SU-DHL-6 (cell line): ENCODE data around the gene CDKAL1.

Experiments used
- H2AFZ ChIP-seq: fragments of 200-600 bp; sonication (generic); 2 replicates; pipeline ENCODE4 v1.6.1; 2014; ENCODE audit warnings: low read depth, mild to moderate bottlenecking, moderate library complexity, mixed read lengths, antibody characterized with exemption, low read length; ENCODE audit not compliant: severe bottlenecking
- H3F3A ChIP-seq: fragments of 200-600 bp; shearing (Covaris generic); 2 replicates; pipeline ENCODE4 v1.6.0; 2016; ENCODE audit warnings: antibody characterized with exemption, mild to moderate bottlenecking; ENCODE audit not compliant: insufficient read depth
- H3K27ac ChIP-seq: fragments of 200-600 bp; sonication (generic); 2 replicates; pipeline ENCODE4 v1.5.1; 2016; ENCODE audit warnings: low read depth, mild to moderate bottlenecking, low read length, moderate library complexity, mixed read lengths
- H3K27me3 ChIP-seq: fragments of 200-600 bp; sonication (generic), shearing (Covaris generic); 2 replicates; pipeline ENCODE4 v1.6.0; 2014; ENCODE audit warnings: mild to moderate bottlenecking, low read length
- H3K36me3 ChIP-seq: fragments of 200-600 bp; sonication (generic); 2 replicates; pipeline ENCODE4 v1.6.1; 2014; ENCODE audit warnings: mild to moderate bottlenecking, low read length, mixed read lengths
- H3K4me2 ChIP-seq: fragments of 300-600, 200-600 bp; shearing (Covaris generic), sonication (generic); 2 replicates; pipeline ENCODE4 v1.6.0; 2014; ENCODE audit warnings: low read length, low read depth, mild to moderate bottlenecking; ENCODE audit not compliant: poor library complexity, severe bottlenecking
- H3K4me3 ChIP-seq: fragments of 200-600 bp; sonication (generic); 2 replicates; pipeline ENCODE4 v1.5.1; 2014; ENCODE audit warnings: antibody characterized with exemption, low read length, mild to moderate bottlenecking, mixed read lengths; ENCODE audit not compliant: insufficient read depth, poor library complexity, severe bottlenecking
- H3K79me2 ChIP-seq: fragments of 200-600 bp; sonication (generic); 2 replicates; pipeline ENCODE4 v1.6.1; 2014; ENCODE audit warnings: mild to moderate bottlenecking, low read length, moderate library complexity; ENCODE audit not compliant: insufficient read depth
- H3K9ac ChIP-seq: fragments of 200-600 bp; sonication (generic); 2 replicates; pipeline ENCODE4 v1.7.0; 2014; ENCODE audit warnings: mild to moderate bottlenecking, low read length
- H3K9me2 ChIP-seq: fragments of 200-600 bp; sonication (generic); replicated peaks from 2 replicates; pipeline ENCODE4 v1.6.1; 2014; ENCODE audit warnings: low read length; ENCODE audit not compliant: insufficient read depth
- H3K9me3 ChIP-seq: fragments of 200-600 bp; sonication (generic); 2 replicates; pipeline ENCODE4 v1.6.1; 2014; ENCODE audit warnings: low read length, mixed read lengths; ENCODE audit not compliant: insufficient read depth
- H4K20me1 ChIP-seq: fragments of 200-600 bp; sonication (generic); 2 replicates; pipeline ENCODE4 v1.6.1; 2014; ENCODE audit warnings: low read depth, mild to moderate bottlenecking, antibody characterized with exemption, low read length, moderate library complexity, mixed read lengths
- EZH2phosphoT487 ChIP-seq: fragments of 200-600 bp; sonication (generic), shearing (Covaris generic); conservative IDR thresholded peaks from 2 replicates; pipeline ENCODE4 v1.6.1; 2018; ENCODE audit warnings: mild to moderate bottlenecking, antibody characterized with exemption, low read length, moderate library complexity, mixed read lengths
- TF ChIP-seq, protein P1 (sequence below): fragments of 200-600 bp; sonication (generic); IDR thresholded peaks from one replicate; pipeline ENCODE4 v1.5.1; 2017; ENCODE audit warnings: antibody characterized with exemption, mild to moderate bottlenecking, low read length, moderate library complexity; ENCODE audit not compliant: insufficient read depth, poor library complexity, severe bottlenecking

Gene CDKAL1

DNA sequence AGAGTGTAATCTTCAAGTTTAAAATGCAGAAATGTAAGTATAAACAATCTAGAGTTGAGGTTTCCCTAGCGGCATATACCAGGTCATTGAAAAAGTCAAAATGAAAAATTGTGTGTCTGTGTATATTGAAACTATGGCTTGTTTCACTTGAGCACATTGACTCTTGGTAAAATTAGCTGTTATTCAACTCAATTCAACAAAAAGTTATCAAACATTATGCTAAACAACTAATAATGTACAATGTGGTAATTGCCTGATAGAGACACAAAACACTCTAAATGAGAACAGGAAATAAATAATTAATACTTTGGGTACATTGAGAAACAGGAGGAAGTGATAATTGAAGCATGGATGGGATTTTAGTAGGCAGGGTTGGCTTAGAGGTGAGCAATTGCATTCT, 444.8 kb downstream of the CDKAL1 start:
- H4K20me1 ChIP-seq = no peaks in the 10 kb centered on the region
- no peak overlapping the region for H3K9ac ChIP-seq
- H3K36me3 ChIP-seq = no peaks in the 10 kb centered on the region
- no peaks in the 10 kb centered on the region for H3K27me3 ChIP-seq
- H3F3A ChIP-seq = no peaks in the 10 kb centered on the region
- H3K4me3 ChIP-seq = no peak overlapping the region
- H3K4me2 ChIP-seq = no peak overlapping the region
- H3K9me3 ChIP-seq = peaks cover 4% of the 10 kb centered on the region; the same call in 1 of the 2 replicates
- TF ChIP-seq, protein P1, sequence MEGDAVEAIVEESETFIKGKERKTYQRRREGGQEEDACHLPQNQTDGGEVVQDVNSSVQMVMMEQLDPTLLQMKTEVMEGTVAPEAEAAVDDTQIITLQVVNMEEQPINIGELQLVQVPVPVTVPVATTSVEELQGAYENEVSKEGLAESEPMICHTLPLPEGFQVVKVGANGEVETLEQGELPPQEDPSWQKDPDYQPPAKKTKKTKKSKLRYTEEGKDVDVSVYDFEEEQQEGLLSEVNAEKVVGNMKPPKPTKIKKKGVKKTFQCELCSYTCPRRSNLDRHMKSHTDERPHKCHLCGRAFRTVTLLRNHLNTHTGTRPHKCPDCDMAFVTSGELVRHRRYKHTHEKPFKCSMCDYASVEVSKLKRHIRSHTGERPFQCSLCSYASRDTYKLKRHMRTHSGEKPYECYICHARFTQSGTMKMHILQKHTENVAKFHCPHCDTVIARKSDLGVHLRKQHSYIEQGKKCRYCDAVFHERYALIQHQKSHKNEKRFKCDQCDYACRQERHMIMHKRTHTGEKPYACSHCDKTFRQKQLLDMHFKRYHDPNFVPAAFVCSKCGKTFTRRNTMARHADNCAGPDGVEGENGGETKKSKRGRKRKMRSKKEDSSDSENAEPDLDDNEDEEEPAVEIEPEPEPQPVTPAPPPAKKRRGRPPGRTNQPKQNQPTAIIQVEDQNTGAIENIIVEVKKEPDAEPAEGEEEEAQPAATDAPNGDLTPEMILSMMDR = no peak
- TF ChIP-seq EZH2phosphoT487 = no peak
- no peak overlapping the region for H3K27ac ChIP-seq
- no peaks in the 10 kb centered on the region for H3K9me2 ChIP-seq
- no peak overlapping the region for H2AFZ ChIP-seq
- H3K79me2 ChIP-seq = no peaks in the 10 kb centered on the region

DNA sequence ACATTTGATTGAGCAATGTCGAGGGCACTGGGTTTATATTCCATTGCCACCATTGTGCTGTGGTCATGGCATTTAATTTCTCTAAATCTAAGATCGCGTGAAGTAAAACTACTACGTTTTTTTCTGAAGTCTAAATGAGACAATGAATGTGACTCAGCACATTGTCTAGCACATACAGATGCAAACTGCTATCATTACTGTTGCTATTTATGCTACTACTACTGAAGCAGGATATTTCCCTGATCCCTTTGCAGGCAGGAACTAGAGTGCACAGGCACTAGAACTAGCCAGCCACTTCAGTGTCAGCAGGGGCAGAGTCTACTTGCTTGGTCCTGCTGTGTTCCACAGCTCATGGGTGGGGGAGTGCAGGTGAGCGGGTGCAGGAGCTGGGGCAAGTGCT, 449.7 kb downstream of the CDKAL1 start:
- no peak overlapping the region for H3K4me2 ChIP-seq
- no peaks in the 10 kb centered on the region for H4K20me1 ChIP-seq
- no peak for TF ChIP-seq EZH2phosphoT487
- TF ChIP-seq, protein P1 = no peak
- H3K27ac ChIP-seq = no peak overlapping the region
- H2AFZ ChIP-seq = no peak overlapping the region
- no peaks in the 10 kb centered on the region for H3K79me2 ChIP-seq
- H3K9me3 ChIP-seq = peaks cover 13% of the 10 kb centered on the region; the same call in 1 of the 2 replicates
- no peak overlapping the region for H3K9ac ChIP-seq
- H3K4me3 ChIP-seq = no peak overlapping the region
- no peaks in the 10 kb centered on the region for H3K9me2 ChIP-seq
- H3K36me3 ChIP-seq = no peaks in the 10 kb centered on the region
- H3F3A ChIP-seq = no peaks in the 10 kb centered on the region
- no peaks in the 10 kb centered on the region for H3K27me3 ChIP-seq

DNA sequence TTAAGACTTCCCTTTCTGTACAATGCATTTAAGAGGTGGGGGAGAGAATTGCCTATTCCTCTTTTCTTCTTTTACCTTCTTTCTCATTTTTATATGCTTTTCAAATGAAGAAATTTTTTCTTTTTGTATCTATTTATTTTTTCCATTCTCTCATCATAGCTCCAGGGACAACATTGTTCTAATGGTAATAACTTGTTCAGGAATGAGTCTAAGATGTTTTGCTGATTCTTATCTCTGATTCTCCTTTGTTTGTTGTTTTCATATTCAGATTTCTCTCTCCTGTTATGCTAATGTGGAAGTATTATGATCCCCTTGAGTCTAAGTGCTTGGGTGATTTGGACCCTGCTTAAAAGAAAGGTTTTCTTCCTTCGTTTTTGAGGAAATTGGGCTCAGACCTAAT, 451.6 kb downstream of the CDKAL1 start:
- H4K20me1 ChIP-seq = no peaks in the 10 kb centered on the region
- peaks cover 13% of the 10 kb centered on the region; the same call in 1 of the 2 replicates for H3K9me3 ChIP-seq
- H3K9me2 ChIP-seq = 0 out of 2 replicates have a peak, but pooled peaks cover 3% of the 10 kb centered on the region
- no peak overlapping the region for H3K27ac ChIP-seq
- H3K4me2 ChIP-seq = no peak overlapping the region
- H3K36me3 ChIP-seq = no peaks in the 10 kb centered on the region
- H3F3A ChIP-seq = no peaks in the 10 kb centered on the region
- H2AFZ ChIP-seq = no peak overlapping the region
- no peak overlapping the region for H3K9ac ChIP-seq
- TF ChIP-seq, protein P1 = no peak
- TF ChIP-seq EZH2phosphoT487 = no peak
- H3K4me3 ChIP-seq = no peak overlapping the region
- no peaks in the 10 kb centered on the region for H3K79me2 ChIP-seq
- no peaks in the 10 kb centered on the region for H3K27me3 ChIP-seq
